ENCODE results near the gene NR6A1. TPM values are rescaled to one million over a fixed set of nuclear protein-coding genes. Genes with fewer than 3 reads are reported as not detected.

Gene NR6A1
- total and polyA plus RNA-seq, 2 experiments from 2014 or later = 44.2 to 139 TPM

DNA sequence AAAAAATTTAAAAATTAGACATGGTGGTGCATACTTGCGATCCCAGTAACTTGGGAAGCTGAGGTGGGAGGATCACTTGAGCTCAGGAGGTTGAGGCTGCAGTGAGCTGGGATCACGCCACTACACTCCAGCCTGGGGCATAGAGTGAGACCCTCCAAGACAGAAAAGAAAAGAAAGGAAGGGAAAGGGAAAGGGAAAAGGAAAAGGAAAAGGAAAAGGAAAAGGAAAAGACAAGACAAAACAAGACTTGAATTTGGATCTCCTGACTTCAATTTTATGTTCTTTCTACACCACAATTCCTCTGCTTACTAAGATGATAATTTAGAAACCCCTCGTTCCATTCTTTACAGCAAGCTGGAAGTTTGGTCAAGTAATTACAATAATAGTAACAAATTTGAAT, 88.1 kb downstream of the NR6A1 start:
- no peak overlapping the region for H3K4me3 Mint-ChIP-seq
- no peak overlapping the region for H3K27ac ChIP-seq (ENCODE audit: low read depth)
- TF ChIP-seq POLR2AphosphoS5 (IDR thresholded peaks at IDR 0.05; ENCODE audit: low read depth) (no peak), EZH2phosphoT487 (IDR thresholded peaks at IDR 0.05; ENCODE audit: unreplicated experiment) (no peak), EZH2 (IDR thresholded peaks at IDR 0.05; ENCODE audit: low read depth, unreplicated experiment) (no peak), NANOG (IDR thresholded peaks at IDR 0.05; ENCODE audit: borderline replicate concordance) (no peak)
- TF ChIP-seq, protein P1, sequence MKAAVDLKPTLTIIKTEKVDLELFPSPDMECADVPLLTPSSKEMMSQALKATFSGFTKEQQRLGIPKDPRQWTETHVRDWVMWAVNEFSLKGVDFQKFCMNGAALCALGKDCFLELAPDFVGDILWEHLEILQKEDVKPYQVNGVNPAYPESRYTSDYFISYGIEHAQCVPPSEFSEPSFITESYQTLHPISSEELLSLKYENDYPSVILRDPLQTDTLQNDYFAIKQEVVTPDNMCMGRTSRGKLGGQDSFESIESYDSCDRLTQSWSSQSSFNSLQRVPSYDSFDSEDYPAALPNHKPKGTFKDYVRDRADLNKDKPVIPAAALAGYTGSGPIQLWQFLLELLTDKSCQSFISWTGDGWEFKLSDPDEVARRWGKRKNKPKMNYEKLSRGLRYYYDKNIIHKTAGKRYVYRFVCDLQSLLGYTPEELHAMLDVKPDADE (IDR thresholded peaks at IDR 0.05) = no peak
- TF ChIP-seq, protein P2, sequence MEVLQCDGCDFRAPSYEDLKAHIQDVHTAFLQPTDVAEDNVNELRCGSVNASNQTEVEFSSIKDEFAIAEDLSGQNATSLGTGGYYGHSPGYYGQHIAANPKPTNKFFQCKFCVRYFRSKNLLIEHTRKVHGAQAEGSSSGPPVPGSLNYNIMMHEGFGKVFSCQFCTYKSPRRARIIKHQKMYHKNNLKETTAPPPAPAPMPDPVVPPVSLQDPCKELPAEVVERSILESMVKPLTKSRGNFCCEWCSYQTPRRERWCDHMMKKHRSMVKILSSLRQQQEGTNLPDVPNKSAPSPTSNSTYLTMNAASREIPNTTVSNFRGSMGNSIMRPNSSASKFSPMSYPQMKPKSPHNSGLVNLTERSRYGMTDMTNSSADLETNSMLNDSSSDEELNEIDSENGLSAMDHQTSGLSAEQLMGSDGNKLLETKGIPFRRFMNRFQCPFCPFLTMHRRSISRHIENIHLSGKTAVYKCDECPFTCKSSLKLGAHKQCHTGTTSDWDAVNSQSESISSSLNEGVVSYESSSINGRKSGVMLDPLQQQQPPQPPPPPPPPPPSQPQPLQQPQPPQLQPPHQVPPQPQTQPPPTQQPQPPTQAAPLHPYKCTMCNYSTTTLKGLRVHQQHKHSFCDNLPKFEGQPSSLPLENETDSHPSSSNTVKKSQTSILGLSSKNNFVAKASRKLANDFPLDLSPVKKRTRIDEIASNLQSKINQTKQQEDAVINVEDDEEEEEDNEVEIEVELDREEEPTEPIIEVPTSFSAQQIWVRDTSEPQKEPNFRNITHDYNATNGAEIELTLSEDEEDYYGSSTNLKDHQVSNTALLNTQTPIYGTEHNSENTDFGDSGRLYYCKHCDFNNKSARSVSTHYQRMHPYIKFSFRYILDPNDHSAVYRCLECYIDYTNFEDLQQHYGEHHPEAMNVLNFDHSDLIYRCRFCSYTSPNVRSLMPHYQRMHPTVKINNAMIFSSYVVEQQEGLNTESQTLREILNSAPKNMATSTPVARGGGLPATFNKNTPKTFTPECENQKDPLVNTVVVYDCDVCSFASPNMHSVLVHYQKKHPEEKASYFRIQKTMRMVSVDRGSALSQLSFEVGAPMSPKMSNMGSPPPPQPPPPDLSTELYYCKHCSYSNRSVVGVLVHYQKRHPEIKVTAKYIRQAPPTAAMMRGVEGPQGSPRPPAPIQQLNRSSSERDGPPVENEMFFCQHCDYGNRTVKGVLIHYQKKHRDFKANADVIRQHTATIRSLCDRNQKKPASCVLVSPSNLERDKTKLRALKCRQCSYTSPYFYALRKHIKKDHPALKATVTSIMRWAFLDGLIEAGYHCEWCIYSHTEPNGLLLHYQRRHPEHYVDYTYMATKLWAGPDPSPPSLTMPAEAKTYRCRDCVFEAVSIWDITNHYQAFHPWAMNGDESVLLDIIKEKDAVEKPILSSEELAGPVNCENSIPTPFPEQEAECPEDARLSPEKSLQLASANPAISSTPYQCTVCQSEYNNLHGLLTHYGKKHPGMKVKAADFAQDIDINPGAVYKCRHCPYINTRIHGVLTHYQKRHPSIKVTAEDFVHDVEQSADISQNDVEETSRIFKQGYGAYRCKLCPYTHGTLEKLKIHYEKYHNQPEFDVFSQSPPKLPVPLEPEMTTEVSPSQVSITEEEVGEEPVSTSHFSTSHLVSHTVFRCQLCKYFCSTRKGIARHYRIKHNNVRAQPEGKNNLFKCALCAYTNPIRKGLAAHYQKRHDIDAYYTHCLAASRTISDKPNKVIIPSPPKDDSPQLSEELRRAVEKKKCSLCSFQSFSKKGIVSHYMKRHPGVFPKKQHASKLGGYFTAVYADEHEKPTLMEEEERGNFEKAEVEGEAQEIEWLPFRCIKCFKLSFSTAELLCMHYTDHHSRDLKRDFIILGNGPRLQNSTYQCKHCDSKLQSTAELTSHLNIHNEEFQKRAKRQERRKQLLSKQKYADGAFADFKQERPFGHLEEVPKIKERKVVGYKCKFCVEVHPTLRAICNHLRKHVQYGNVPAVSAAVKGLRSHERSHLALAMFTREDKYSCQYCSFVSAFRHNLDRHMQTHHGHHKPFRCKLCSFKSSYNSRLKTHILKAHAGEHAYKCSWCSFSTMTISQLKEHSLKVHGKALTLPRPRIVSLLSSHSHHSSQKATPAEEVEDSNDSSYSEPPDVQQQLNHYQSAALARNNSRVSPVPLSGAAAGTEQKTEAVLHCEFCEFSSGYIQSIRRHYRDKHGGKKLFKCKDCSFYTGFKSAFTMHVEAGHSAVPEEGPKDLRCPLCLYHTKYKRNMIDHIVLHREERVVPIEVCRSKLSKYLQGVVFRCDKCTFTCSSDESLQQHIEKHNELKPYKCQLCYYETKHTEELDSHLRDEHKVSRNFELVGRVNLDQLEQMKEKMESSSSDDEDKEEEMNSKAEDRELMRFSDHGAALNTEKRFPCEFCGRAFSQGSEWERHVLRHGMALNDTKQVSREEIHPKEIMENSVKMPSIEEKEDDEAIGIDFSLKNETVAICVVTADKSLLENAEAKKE (CRISPR knock-in tag; IDR thresholded peaks at IDR 0.05) = no peak
- TF ChIP-seq, protein P3, sequence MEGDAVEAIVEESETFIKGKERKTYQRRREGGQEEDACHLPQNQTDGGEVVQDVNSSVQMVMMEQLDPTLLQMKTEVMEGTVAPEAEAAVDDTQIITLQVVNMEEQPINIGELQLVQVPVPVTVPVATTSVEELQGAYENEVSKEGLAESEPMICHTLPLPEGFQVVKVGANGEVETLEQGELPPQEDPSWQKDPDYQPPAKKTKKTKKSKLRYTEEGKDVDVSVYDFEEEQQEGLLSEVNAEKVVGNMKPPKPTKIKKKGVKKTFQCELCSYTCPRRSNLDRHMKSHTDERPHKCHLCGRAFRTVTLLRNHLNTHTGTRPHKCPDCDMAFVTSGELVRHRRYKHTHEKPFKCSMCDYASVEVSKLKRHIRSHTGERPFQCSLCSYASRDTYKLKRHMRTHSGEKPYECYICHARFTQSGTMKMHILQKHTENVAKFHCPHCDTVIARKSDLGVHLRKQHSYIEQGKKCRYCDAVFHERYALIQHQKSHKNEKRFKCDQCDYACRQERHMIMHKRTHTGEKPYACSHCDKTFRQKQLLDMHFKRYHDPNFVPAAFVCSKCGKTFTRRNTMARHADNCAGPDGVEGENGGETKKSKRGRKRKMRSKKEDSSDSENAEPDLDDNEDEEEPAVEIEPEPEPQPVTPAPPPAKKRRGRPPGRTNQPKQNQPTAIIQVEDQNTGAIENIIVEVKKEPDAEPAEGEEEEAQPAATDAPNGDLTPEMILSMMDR (conservative IDR thresholded peaks at IDR 0.05; ENCODE audit: low read depth in 2 of 2) = no peak
- H3K79me2 ChIP-seq (replicated peaks; ENCODE audit: insufficient read depth) = peaks cover 9% of the 10 kb centered on the region
- no peaks in the 10 kb centered on the region for H3K9me3 Mint-ChIP-seq
- peaks cover 10% of the 10 kb centered on the region; the same call in 2 of the 3 replicates for H3K4me1 Mint-ChIP-seq
- H3K27me3 ChIP-seq (ENCODE audit: insufficient read depth) = no peaks in the 10 kb centered on the region
- no peak overlapping the region for H3K4me2 ChIP-seq
- no peak overlapping the region for H2AFZ ChIP-seq
- no peaks in the 10 kb centered on the region; the same call in 1 of the 2 replicates for H4K20me1 ChIP-seq (replicated peaks; ENCODE audit: insufficient read depth)
- no peak overlapping the region for H3K27ac Mint-ChIP-seq
- H3K36me3 ChIP-seq (ENCODE audit: insufficient read depth) = no peaks in the 10 kb centered on the region
- no peak for DNase-seq (ENCODE audit: low spot score)
- H3F3A ChIP-seq (replicated peaks; ENCODE audit: low read depth) = no peaks in the 10 kb centered on the region
- no peaks in the 10 kb centered on the region for H3K9me2 ChIP-seq (ENCODE audit: insufficient read depth)
- no peak for ATAC-seq
- peaks cover 2% of the 10 kb centered on the region for H3K27me3 Mint-ChIP-seq (ENCODE audit: insufficient read depth, low read depth, poor library complexity)
- no peak overlapping the region for H3K4me3 ChIP-seq
- H3K4me1 ChIP-seq (ENCODE audit: insufficient read depth) = no peaks in the 10 kb centered on the region
- no peaks in the 10 kb centered on the region for H3K36me3 Mint-ChIP-seq (ENCODE audit: low read depth)
